OCI-LY1 (cell line): ENCODE results near the gene TMEM101.

Experiments
- H2AFZ ChIP-seq: fragments of 200-600 bp; sonication (generic), shearing (Covaris generic); 2 replicates; pipeline ENCODE4 v1.6.0; 2014; ENCODE audit warnings: antibody characterized with exemption, mild to moderate bottlenecking, low read length
- H3F3A ChIP-seq: fragments of 200-600 bp; sonication (generic), shearing (Covaris generic); 2 replicates; pipeline ENCODE4 v1.6.0; 2014; ENCODE audit warnings: mild to moderate bottlenecking, antibody characterized with exemption, low read length, moderate library complexity; ENCODE audit not compliant: insufficient read depth
- H3K27ac ChIP-seq: fragments of 200-600 bp; sonication (generic); 2 replicates; pipeline ENCODE4 v1.5.1; 2014; ENCODE audit warnings: low read length, mixed run types, mild to moderate bottlenecking, low read depth; ENCODE audit not compliant: poor library complexity, severe bottlenecking
- H3K27me3 ChIP-seq: fragments of 200-600 bp; sonication (generic); 2 replicates; pipeline ENCODE4 v1.6.0; 2014; ENCODE audit warnings: antibody characterized with exemption, mild to moderate bottlenecking, low read length, moderate library complexity; ENCODE audit not compliant: insufficient read depth
- H3K36me3 ChIP-seq: fragments of 200-600 bp; sonication (generic); 2 replicates; pipeline ENCODE4 v1.6.1; 2014; ENCODE audit warnings: mild to moderate bottlenecking, antibody characterized with exemption, low read length, moderate library complexity, mixed read lengths; ENCODE audit not compliant: insufficient read depth
- H3K4me1 ChIP-seq: fragments of 200-600 bp; sonication (generic); 2 replicates; pipeline ENCODE4 v1.5.1; 2014; ENCODE audit warnings: mild to moderate bottlenecking, low read length, moderate library complexity; ENCODE audit not compliant: insufficient read depth, severe bottlenecking
- H3K4me2 ChIP-seq: fragments of 200-600 bp; sonication (generic), shearing (Covaris generic); 2 replicates; pipeline ENCODE4 v1.6.1; 2014; ENCODE audit warnings: low read length
- H3K4me3 ChIP-seq: fragments of 200-600 bp; sonication (generic); 2 replicates; pipeline ENCODE4 v1.5.1; 2014; ENCODE audit warnings: low read length, low read depth, mild to moderate bottlenecking, mixed read lengths; ENCODE audit not compliant: poor library complexity, severe bottlenecking
- H3K79me2 ChIP-seq: fragments of 200-600 bp; shearing (Covaris generic); 2 replicates; pipeline ENCODE4 v1.6.1; 2016; ENCODE audit warnings: mixed run types, low read length, mixed read lengths; ENCODE audit not compliant: insufficient read depth
- H3K9ac ChIP-seq: fragments of 200-600 bp; sonication (generic), shearing (Covaris generic); 2 replicates; pipeline ENCODE4 v1.6.1; 2014; ENCODE audit warnings: mild to moderate bottlenecking, low read length, mixed read lengths
- H3K9me2 ChIP-seq: fragments of 200-600 bp; sonication (generic), shearing (Covaris generic); 2 replicates; pipeline ENCODE4 v1.6.1; 2014; ENCODE audit warnings: low read depth, mild to moderate bottlenecking, low read length, mixed read lengths
- H3K9me3 ChIP-seq: fragments of 200-600 bp; shearing (Covaris generic); 2 replicates; pipeline ENCODE4 v1.6.1; 2014; ENCODE audit warnings: low read length, mixed read lengths
- H4K20me1 ChIP-seq: fragments of 200-600 bp; sonication (generic), shearing (Covaris generic); 2 replicates; pipeline ENCODE4 v1.6.0; 2016; ENCODE audit warnings: mild to moderate bottlenecking, low read length; ENCODE audit not compliant: insufficient read depth
- CTCF ChIP-seq: fragments of 200-600 bp; sonication (generic), shearing (Covaris generic); IDR thresholded peaks from 2 replicates; pipeline ENCODE4 v1.5.1; 2017; ENCODE audit warnings: mild to moderate bottlenecking, antibody characterized with exemption, low read length, moderate library complexity, mixed read lengths
- EZH2 ChIP-seq: fragments of 200-600 bp; sonication (generic), shearing (Covaris generic); IDR thresholded peaks from 2 replicates; pipeline ENCODE4 v1.8.0; 2017; ENCODE audit warnings: borderline replicate concordance, mixed run types, mild to moderate bottlenecking, antibody characterized with exemption, low read length, moderate library complexity, mixed read lengths

TMEM101 gene

GRCh38 chr17:43986225-43986981, 28.4 kb downstream of the TMEM101 start:
- no peak for TF ChIP-seq EZH2
- Histone ChIP-seq H3K27me3 (0 out of 2 replicates have a peak, but pooled peaks cover 6% of the 10 kb centered on the region), H3K9me2 (no peaks in the 10 kb centered on the region), H3K27ac (no peak overlapping the region), H3K4me3 (no peak overlapping the region), H3K79me2 (no peaks in the 10 kb centered on the region), H3F3A (no peaks in the 10 kb centered on the region), H3K9me3 (no peaks in the 10 kb centered on the region), H3K36me3 (no peaks in the 10 kb centered on the region), H3K4me2 (no peak overlapping the region), H3K4me1 (no peaks in the 10 kb centered on the region), H2AFZ (no peak overlapping the region), H3K9ac (no peak overlapping the region), H4K20me1 (no peaks in the 10 kb centered on the region)

GRCh38 chr17:43984521-43984920, 30.2 kb downstream of the TMEM101 start:
- no peak overlapping the region for H3K4me2 ChIP-seq
- no peaks in the 10 kb centered on the region for H3K9me2 ChIP-seq
- H3F3A ChIP-seq = no peaks in the 10 kb centered on the region
- no peak for TF ChIP-seq EZH2
- TF ChIP-seq CTCF = no peak
- no peak overlapping the region for H3K4me3 ChIP-seq
- H3K9me3 ChIP-seq = no peaks in the 10 kb centered on the region
- H2AFZ ChIP-seq = no peak overlapping the region
- no peak overlapping the region for H3K9ac ChIP-seq
- H3K79me2 ChIP-seq = no peaks in the 10 kb centered on the region
- no peak overlapping the region for H3K27ac ChIP-seq
- no peaks in the 10 kb centered on the region for H3K4me1 ChIP-seq
- H4K20me1 ChIP-seq = no peaks in the 10 kb centered on the region
- H3K36me3 ChIP-seq = no peaks in the 10 kb centered on the region
- H3K27me3 ChIP-seq = 0 out of 2 replicates have a peak, but pooled peaks cover 6% of the 10 kb centered on the region

GRCh38 chr17:43983515-43984411, 31.0 kb downstream of the TMEM101 start:
- Histone ChIP-seq H3K9me3 (no peaks in the 10 kb centered on the region), H3K4me2 (no peak overlapping the region), H3K9me2 (no peaks in the 10 kb centered on the region), H3K9ac (no peak overlapping the region), H3K27me3 (0 out of 2 replicates have a peak, but pooled peaks cover 6% of the 10 kb centered on the region), H2AFZ (no peak overlapping the region), H3K79me2 (no peaks in the 10 kb centered on the region), H3K4me1 (no peaks in the 10 kb centered on the region), H3F3A (no peaks in the 10 kb centered on the region), H3K36me3 (no peaks in the 10 kb centered on the region), H3K4me3 (no peak overlapping the region), H4K20me1 (no peaks in the 10 kb centered on the region), H3K27ac (no peak overlapping the region)
- TF ChIP-seq EZH2 (no peak), CTCF (no peak)
